SK-N-MC (cell line): ENCODE results near the gene NPBWR2.

Experiments
- DNase-seq: peaks from one replicate; pipeline ENCODE4 v3.0.0-alpha.2; 2011; ENCODE audit warnings: low read depth, low spot score
- H3K27ac ChIP-seq: fragments of 200-600 bp; sonication (generic); 2 replicates; pipeline ENCODE4 v1.5.1; 2016; ENCODE audit warnings: mixed run types
- H3K36me3 ChIP-seq: fragments of 200-600 bp; sonication (generic); 2 replicates; pipeline ENCODE4 v1.6.1; 2017; ENCODE audit warnings: antibody characterized with exemption, low read length, mixed read lengths; ENCODE audit not compliant: insufficient read depth
- H3K4me3 ChIP-seq: fragments of 200-600 bp; sonication (generic); 2 replicates; pipeline ENCODE4 v1.5.1; 2016
- H3K9ac ChIP-seq: fragments of 200-600 bp; sonication (generic); 2 replicates; pipeline ENCODE4 v1.8.0; 2017; ENCODE audit warnings: mixed run types, mixed read lengths; ENCODE audit not compliant: insufficient read length
- H3K9me3 ChIP-seq: fragments of 200-600 bp; sonication (generic); 2 replicates; pipeline ENCODE4 v1.6.1; 2017; ENCODE audit warnings: low read depth, mild to moderate bottlenecking, antibody characterized with exemption, low read length, moderate library complexity, mixed read lengths
- EZH2 ChIP-seq: fragments of 200-600 bp; sonication (generic); IDR thresholded peaks from one replicate; pipeline ENCODE4 v1.6.1; 2017; ENCODE audit warnings: antibody characterized with exemption
- FOXP2 ChIP-seq: optimal IDR thresholded peaks from 2 replicates; pipeline ENCODE3; 2011; ENCODE audit warnings: mild to moderate bottlenecking, moderate library complexity; ENCODE audit not compliant: insufficient read depth; ENCODE audit errors: extremely low read length, control extremely low read depth
- POLR2AphosphoS5 ChIP-seq: IDR thresholded peaks from 2 replicates; pipeline ENCODE4 v1.6.1; 2012; ENCODE audit warnings: mild to moderate bottlenecking, low read depth, low read length, borderline replicate concordance

The NPBWR2 gene

GRCh38 chr20:64106981-64107735 is at the start of gene NPBWR2:
NPBWR2 (minus strand) TSS chr20:64107565; CDS start chr20:64106831, 734 bp downstream.
- H3K4me3 ChIP-seq, result no peak within 1 kb of the TSS
- no peak within 1 kb of the TSS for H3K27ac ChIP-seq
- no peak within 1 kb of the TSS for H3K9ac ChIP-seq
- H3K9me3 ChIP-seq, result no peaks in the 10 kb centered on the region
- no peaks in the 10 kb centered on the region for H3K36me3 ChIP-seq
- TF ChIP-seq POLR2AphosphoS5, result no peak
- TF ChIP-seq FOXP2, result no peak
- TF ChIP-seq EZH2, result no peak
- DNase-seq, result no peak

GRCh38 chr20:64156136-64156885 is 48.9 kb upstream of the NPBWR2 start:
- no peaks in the 10 kb centered on the region for H3K36me3 ChIP-seq
- TF ChIP-seq POLR2AphosphoS5 (no peak), FOXP2 (no peak), EZH2 (no peak)
- H3K27ac ChIP-seq, result no peak overlapping the region
- DNase-seq, result no peak
- no peaks in the 10 kb centered on the region for H3K9me3 ChIP-seq
- H3K4me3 ChIP-seq, result no peak overlapping the region
- H3K9ac ChIP-seq, result no peak overlapping the region

GRCh38 chr20:64155258-64156135 is 48.1 kb upstream of the NPBWR2 start:
- no peak overlapping the region for H3K4me3 ChIP-seq
- DNase-seq, result no peak
- H3K36me3 ChIP-seq, result no peaks in the 10 kb centered on the region
- H3K27ac ChIP-seq, result no peak overlapping the region
- no peaks in the 10 kb centered on the region for H3K9me3 ChIP-seq
- H3K9ac ChIP-seq, result no peak overlapping the region
- TF ChIP-seq POLR2AphosphoS5 (no peak), EZH2 (no peak), FOXP2 (no peak)

GRCh38 chr20:64154590-64155257 is 47.4 kb upstream of the NPBWR2 start:
- H3K9me3 ChIP-seq, result no peaks in the 10 kb centered on the region
- H3K27ac ChIP-seq, result no peak overlapping the region
- no peaks in the 10 kb centered on the region for H3K36me3 ChIP-seq
- H3K4me3 ChIP-seq, result no peak overlapping the region
- TF ChIP-seq POLR2AphosphoS5, result no peak
- no peak for TF ChIP-seq FOXP2
- TF ChIP-seq EZH2, result no peak
- DNase-seq, result no peak
- no peak overlapping the region for H3K9ac ChIP-seq

- no peak overlapping the region for H3K4me3 ChIP-seq
- no peak overlapping the region for H3K9ac ChIP-seq
- no peak overlapping the region for H3K27ac ChIP-seq
- no peak for TF ChIP-seq POLR2AphosphoS5
- no peak for TF ChIP-seq FOXP2
- no peak for TF ChIP-seq EZH2
- H3K9me3 ChIP-seq, result no peaks in the 10 kb centered on the region
- H3K36me3 ChIP-seq, result no peaks in the 10 kb centered on the region
- no peak for DNase-seq
Observed at GRCh38 chr20:64153861-64154589, 46.7 kb upstream of the NPBWR2 start.

- H3K9me3 ChIP-seq, result no peaks in the 10 kb centered on the region
- no peak overlapping the region for H3K4me3 ChIP-seq
- H3K36me3 ChIP-seq, result no peaks in the 10 kb centered on the region
- no peak overlapping the region for H3K27ac ChIP-seq
- DNase-seq, result no peak
- H3K9ac ChIP-seq, result no peak overlapping the region
- TF ChIP-seq FOXP2, result no peak
- no peak for TF ChIP-seq EZH2
Observed at GRCh38 chr20:64153410-64153809, 46.0 kb upstream of the NPBWR2 start.

GRCh38 chr20:64152906-64153305 is 45.5 kb upstream of the NPBWR2 start:
- Histone ChIP-seq H3K4me3 (no peak overlapping the region), H3K27ac (no peak overlapping the region), H3K9me3 (no peaks in the 10 kb centered on the region), H3K36me3 (no peaks in the 10 kb centered on the region), H3K9ac (no peak overlapping the region)
- TF ChIP-seq FOXP2 (no peak), POLR2AphosphoS5 (no peak), EZH2 (no peak)
- no peak for DNase-seq
